Lung (tissue), 12 donors: ENCODE measurements around the gene FCER2. TPM values are rescaled to one million over a fixed set of nuclear protein-coding genes. Genes with fewer than 3 reads are reported as not detected.

ENCODE experiments used
- ATAC-seq: fragments of 200-7000 bp; cut with Tn5 transposase; one replicate; pipeline ENCODE4 v1.9.1; 2020; ENCODE audit warnings: moderate number of reproducible peaks; ENCODE audit not compliant: insufficient read depth, low FRiP score
- DNase-seq, 3 donors: peaks; one replicate each; pipeline ENCODE4 v3.0.0-alpha.2; 2013 to 2017
- H3K27ac ChIP-seq, 2 donors: one replicate each; pipeline ENCODE4 v1.5.1; 2013; ENCODE audit warnings: mild to moderate bottlenecking in 2 of 2, moderate library complexity in 2 of 2, control low read depth in 1 of 2, inconsistent platforms in 1 of 2, low read depth in 1 of 2, low read length in 1 of 2
- H3K27me3 ChIP-seq, 3 donors: one replicate each; pipeline ENCODE4 v1.5.1; 2013; ENCODE audit warnings: low read length in 2 of 3; ENCODE audit not compliant: control insufficient read depth in 3 of 3, insufficient read depth in 3 of 3
- H3K36me3 ChIP-seq, 4 donors: one replicate each; pipeline ENCODE4 v1.5.1; 2013; ENCODE audit warnings: low read length in 4 of 4, mild to moderate bottlenecking in 1 of 4, moderate library complexity in 1 of 4; ENCODE audit not compliant: control insufficient read depth in 4 of 4, insufficient read depth in 4 of 4
- H3K4me1 ChIP-seq, 5 donors: one replicate each; pipeline ENCODE4 v1.5.1; 2013; ENCODE audit warnings: low read length in 5 of 5, mild to moderate bottlenecking in 2 of 5, moderate library complexity in 1 of 5; ENCODE audit not compliant: control insufficient read depth in 5 of 5, insufficient read depth in 5 of 5
- H3K4me3 ChIP-seq: one replicate; pipeline ENCODE4 v1.5.1; 2013; ENCODE audit warnings: mild to moderate bottlenecking, control low read depth, moderate library complexity
- H3K9ac ChIP-seq, 2 donors: one replicate each; pipeline ENCODE4 v1.5.1; 2013; ENCODE audit warnings: low read length in 2 of 2, control low read depth in 1 of 2; ENCODE audit not compliant: insufficient read depth in 1 of 2
- H3K9me3 ChIP-seq, 4 donors: one replicate each; pipeline ENCODE4 v1.5.1; 2013; ENCODE audit warnings: low read length in 3 of 4, mild to moderate bottlenecking in 1 of 4, moderate library complexity in 1 of 4; ENCODE audit not compliant: control insufficient read depth in 4 of 4, insufficient read depth in 3 of 4
- WGBS, 2 donors: extraction: QIAGEN DNeasy Blood & Tissue Kit; methylation state at CpG; one replicate each; pipeline ENCODE4 v1.1.7; 2013; 5-methylcytosine and 5-hydroxymethylcytosine counted together
- polyA plus RNA-seq, 2 donors: library from polyadenylated mRNA; stranded (reverse); fragments of 200-250 nt; gene quantifications; one replicate each; pipeline ENCODE4 v1.2.1, GENCODE V29; 2013
- total RNA-seq, 2 donors: library from RNA; depleted of rRNA in 1 of 2; stranded (reverse); fragments of >200 nt in 1 of 2; gene quantifications; one replicate each; pipeline ENCODE4 v1.2.1, GENCODE V29; 2014 to 2021
- TF ChIP-seq, protein P1 (sequence below): IDR thresholded peaks from 2 replicates; pipeline ENCODE4 v1.5.1; 2012; ENCODE audit warnings: mild to moderate bottlenecking; ENCODE audit errors: control extremely low read depth, extremely low read depth
- donor health status: control.
- donor health status: control.
- donor health status: Bipolar disorder and iron deficiency.
- donor health status: healthy.
- donor health status: DM: yes; HTN: yes; CAD: no.

The FCER2 gene
- total and polyA plus RNA-seq, 4 donors: 0.37 to 1.2 (median 0.45) TPM

GRCh38 chr19:7663706-7664105 lies 38.2 kb downstream of the FCER2 start:
- 84 to 88% methylated on average over 7 of the region's 7 CpGs for WGBS, 2 donors
- H3K27me3 ChIP-seq: no peaks in the 10 kb centered on the region

DNA sequence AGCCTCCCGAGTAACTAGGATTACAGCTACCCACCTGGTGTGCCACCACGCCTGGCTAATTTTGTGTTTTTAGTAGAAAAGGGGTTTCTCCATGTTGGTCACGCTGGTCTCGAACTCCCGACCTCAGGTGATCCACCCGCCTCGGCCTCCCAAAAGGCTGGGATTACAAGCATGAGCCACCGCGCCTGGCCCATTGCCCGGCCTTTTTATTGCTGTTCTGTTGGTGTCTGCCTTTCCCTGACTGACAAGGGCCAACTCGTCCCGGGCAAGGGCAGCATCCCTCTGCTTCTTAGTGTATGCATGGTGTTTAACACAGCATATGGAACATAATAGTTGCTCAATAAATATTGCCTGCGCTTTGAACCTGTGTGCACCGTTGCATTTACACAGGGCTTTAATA lies 39.3 kb downstream of the FCER2 start:
- H3K4me1 ChIP-seq: peaks cover 0 to 5% (median 0%) of the 10 kb centered on the region in 5 donors
- H3K4me3 ChIP-seq: no peak overlapping the region
- H3K9ac ChIP-seq: no peak overlapping the region
- H3K27ac ChIP-seq: no peak overlapping the region
- ATAC-seq (no peak), DNase-seq (no peak)
- no peaks in the 10 kb centered on the region for H3K36me3 ChIP-seq
- no peaks in the 10 kb centered on the region for H3K9me3 ChIP-seq
- TF ChIP-seq, protein P1, sequence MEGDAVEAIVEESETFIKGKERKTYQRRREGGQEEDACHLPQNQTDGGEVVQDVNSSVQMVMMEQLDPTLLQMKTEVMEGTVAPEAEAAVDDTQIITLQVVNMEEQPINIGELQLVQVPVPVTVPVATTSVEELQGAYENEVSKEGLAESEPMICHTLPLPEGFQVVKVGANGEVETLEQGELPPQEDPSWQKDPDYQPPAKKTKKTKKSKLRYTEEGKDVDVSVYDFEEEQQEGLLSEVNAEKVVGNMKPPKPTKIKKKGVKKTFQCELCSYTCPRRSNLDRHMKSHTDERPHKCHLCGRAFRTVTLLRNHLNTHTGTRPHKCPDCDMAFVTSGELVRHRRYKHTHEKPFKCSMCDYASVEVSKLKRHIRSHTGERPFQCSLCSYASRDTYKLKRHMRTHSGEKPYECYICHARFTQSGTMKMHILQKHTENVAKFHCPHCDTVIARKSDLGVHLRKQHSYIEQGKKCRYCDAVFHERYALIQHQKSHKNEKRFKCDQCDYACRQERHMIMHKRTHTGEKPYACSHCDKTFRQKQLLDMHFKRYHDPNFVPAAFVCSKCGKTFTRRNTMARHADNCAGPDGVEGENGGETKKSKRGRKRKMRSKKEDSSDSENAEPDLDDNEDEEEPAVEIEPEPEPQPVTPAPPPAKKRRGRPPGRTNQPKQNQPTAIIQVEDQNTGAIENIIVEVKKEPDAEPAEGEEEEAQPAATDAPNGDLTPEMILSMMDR: no peak
- no peaks in the 10 kb centered on the region for H3K27me3 ChIP-seq
- 87 to 88% methylated on average over 14 of the region's 14 CpGs for WGBS, 2 donors

More at GRCh38 chr19:7663706-7664105, 38.2 kb downstream of the FCER2 start:
- Histone ChIP-seq H3K27ac (no peak overlapping the region), H3K4me3 (no peak overlapping the region), H3K36me3 (no peaks in the 10 kb centered on the region), H3K9ac (no peak overlapping the region), H3K4me1 (peaks cover 0 to 5% (median 0%) of the 10 kb centered on the region in 5 donors), H3K9me3 (no peaks in the 10 kb centered on the region)
- TF ChIP-seq, protein P1: no peak
- ATAC-seq (no peak), DNase-seq (no peak)

DNA sequence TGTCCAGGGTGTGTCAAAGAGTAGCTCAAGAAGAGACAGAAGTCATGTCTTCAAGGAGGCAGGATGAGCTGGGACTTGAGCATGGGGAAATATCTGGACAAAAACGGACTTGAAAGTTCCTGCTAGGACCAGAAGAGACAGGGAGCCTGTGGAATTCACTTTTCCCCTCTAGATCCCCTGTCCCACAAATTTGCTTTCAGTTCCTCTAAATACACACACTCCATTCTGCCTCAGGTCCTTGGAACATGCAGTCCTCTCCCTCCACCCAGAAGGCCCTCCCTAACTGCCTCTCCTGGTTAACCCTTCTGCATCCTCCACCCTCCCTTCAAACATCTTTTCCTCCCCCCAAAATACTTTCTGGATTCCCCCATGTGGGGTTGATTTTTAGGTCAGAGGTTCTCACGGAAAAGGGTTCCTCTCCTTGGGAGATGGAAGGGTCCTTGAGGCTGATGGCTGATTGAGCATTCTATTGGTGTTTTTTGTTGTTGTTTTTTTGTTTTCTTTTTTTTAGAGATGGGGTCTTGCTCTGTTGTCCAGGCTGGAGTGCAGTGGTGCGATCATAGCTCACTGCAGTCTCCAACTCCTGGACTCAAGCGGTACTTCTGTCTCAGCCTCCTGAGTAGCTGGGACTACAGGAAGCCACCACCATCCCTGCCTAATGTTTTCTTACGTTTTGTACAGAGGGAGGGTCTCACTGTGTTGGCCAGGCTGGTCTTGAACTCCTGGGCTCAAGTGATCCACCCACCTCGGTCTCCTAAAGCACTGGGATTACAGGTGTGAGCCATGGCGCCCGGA lies 40.0 kb downstream of the FCER2 start:
- TF ChIP-seq, protein P1: no peak
- H3K4me3 ChIP-seq: no peak overlapping the region
- no peak overlapping the region for H3K9ac ChIP-seq
- 77 to 84% methylated on average over 8 of the region's 8 CpGs for WGBS, 2 donors
- no peaks in the 10 kb centered on the region for H3K9me3 ChIP-seq
- no peak for DNase-seq
- H3K36me3 ChIP-seq: no peaks in the 10 kb centered on the region
- no peak overlapping the region for H3K27ac ChIP-seq
- no peak for ATAC-seq
- H3K4me1 ChIP-seq: peaks cover 0 to 5% (median 0%) of the 10 kb centered on the region in 5 donors
- no peaks in the 10 kb centered on the region for H3K27me3 ChIP-seq
